A549 (cell line): Measurements from ENCODE around the gene SP1. TPM values are rescaled to one million over a fixed set of nuclear protein-coding genes. Genes with fewer than 3 reads are reported as not detected.

ENCODE experiments used
- ATAC-seq, 2 experiments: fragments of 200-7000 bp in 1 of 2; fragments of >200 bp in 1 of 2; cut with Nextera tagmentation in 1 of 2; cut with Tn5 transposase in 1 of 2; 3 replicates each; pipeline versions ENCODE4 v1.8.0 to v1.9.1; 2018 to 2020; ENCODE audit warnings: mild to moderate bottlenecking in 1 of 2, moderate library complexity in 1 of 2
- CTCF ChIA-PET: fragments of 300-600 bp; sonication (Branson Sonifier 250); formaldehyde crosslinking; extraction: SDS; loops from one replicate; lab custom pipeline; 2021; ENCODE audit warnings: antibody characterized with exemption, inconsistent platforms; lab: Yijun Ruan, JAX
- POLR2A ChIA-PET: fragments of 350-600 bp; formaldehyde crosslinking; extraction: SDS; loops from one replicate; lab custom pipeline; 2021; ENCODE audit warnings: antibody characterized with exemption, inconsistent platforms; lab: Yijun Ruan, JAX
- DNase-seq, 2 experiments: peaks; one replicate each; pipeline versions ENCODE4 v3.0.0 to v3.0.0-alpha.2; 2011 to 2016; ENCODE audit warnings: low read depth in 1 of 2, low spot score in 1 of 2
- FAIRE-seq: peaks from 2 replicates; lab custom pipeline; 2011; peaks lifted over from hg19 to GRCh38; lab: Jason Lieb, UNC
- H3K27ac ChIP-seq, 2 experiments: fragments of >200 bp; sonication (Bioruptor Twin); formaldehyde crosslinking; 3 replicates each; pipeline ENCODE4 v1.5.1; 2016 to 2017
- H3K4me1 ChIP-seq: fragments of >200 bp; sonication (Bioruptor Twin); formaldehyde crosslinking; 3 replicates; pipeline ENCODE4 v1.6.1; 2016
- H3K4me2 ChIP-seq: fragments of >200 bp; sonication (Bioruptor Twin); formaldehyde crosslinking; 3 replicates; pipeline ENCODE4 v1.6.1; 2016
- H3K4me3 ChIP-seq: fragments of >200 bp; sonication (Bioruptor Twin); formaldehyde crosslinking; 3 replicates; pipeline ENCODE4 v1.5.1; 2016
- H3K9me3 ChIP-seq: fragments of >200 bp; sonication (Bioruptor Twin); formaldehyde crosslinking; 3 replicates; pipeline ENCODE4 v1.6.1; 2016
- BCL3 ChIP-seq: fragments of >200 bp; sonication (Bioruptor Twin); formaldehyde crosslinking; IDR thresholded peaks from 3 replicates; pipeline ENCODE4 v1.6.1; 2016
- CBX2 ChIP-seq: fragments of 200-600 bp; sonication (generic); IDR thresholded peaks from 2 replicates; pipeline ENCODE4 v1.6.1; 2016; ENCODE audit warnings: low read depth, mild to moderate bottlenecking, borderline replicate concordance
- CHD2 ChIP-seq: fragments of 150-350 bp; IDR thresholded peaks from 2 replicates; pipeline ENCODE4 v1.6.1; 2014; ENCODE audit warnings: low read length; ENCODE audit not compliant: partially characterized antibody
- E2F6 ChIP-seq: IDR thresholded peaks from 2 replicates; pipeline ENCODE4 v1.6.1; 2012; ENCODE audit warnings: low read depth, borderline replicate concordance
- EHF ChIP-seq: fragments of 250-450 bp; sonication (Bioruptor Pico); IDR thresholded peaks from 2 replicates; pipeline ENCODE4 v1.5.0; 2020; ENCODE audit warnings: mild to moderate bottlenecking
- FOSL2 ChIP-seq, 2 experiments: fragments of 450-650 bp in 1 of 2; fragments of >200 bp in 1 of 2; sonication (Bioruptor Twin) in 1 of 2; formaldehyde crosslinking; IDR thresholded peaks; 2 replicates each; pipeline versions ENCODE4 v1.5.0 to v1.6.1; 2016 to 2020; ENCODE audit warnings: mild to moderate bottlenecking in 1 of 2, moderate library complexity in 1 of 2
- FOXS1 ChIP-seq: fragments of 250-450 bp; sonication (Bioruptor Pico); IDR thresholded peaks from 2 replicates; pipeline ENCODE4 v1.5.0; 2020; ENCODE audit warnings: mild to moderate bottlenecking, moderate library complexity
- GATA3 ChIP-seq: IDR thresholded peaks from 2 replicates; pipeline ENCODE4 v1.6.1; 2012; ENCODE audit warnings: borderline replicate concordance
- HMGXB4 ChIP-seq: fragments of 250-450 bp; sonication (Bioruptor Pico); IDR thresholded peaks from 2 replicates; pipeline ENCODE4 v1.5.0; 2021; ENCODE audit warnings: mild to moderate bottlenecking, moderate library complexity, borderline replicate concordance
- JUN ChIP-seq, 2 experiments: fragments of >200 bp; sonication (Bioruptor Twin); formaldehyde crosslinking; IDR thresholded peaks; 2 replicates in 1 of 2; 3 replicates in 1 of 2; pipeline ENCODE4 v1.6.1; 2016 to 2017
- MAX ChIP-seq: IDR thresholded peaks from 2 replicates; pipeline ENCODE4 v1.6.1; 2012
- MAZ ChIP-seq: fragments of 150-350 bp; IDR thresholded peaks from 2 replicates; pipeline ENCODE4 v1.6.1; 2014; ENCODE audit warnings: antibody characterized with exemption, low read depth, low read length, borderline replicate concordance
- NFE2L2 ChIP-seq: fragments of 150-350 bp; conservative IDR thresholded peaks from 2 replicates; pipeline ENCODE4 v1.6.1; 2014; ENCODE audit warnings: low read length
- PHF8 ChIP-seq: fragments of 200-600 bp; sonication (generic); IDR thresholded peaks from 2 replicates; pipeline ENCODE4 v1.6.1; 2016; ENCODE audit warnings: low read depth, mild to moderate bottlenecking, antibody characterized with exemption, moderate library complexity, borderline replicate concordance
- POLR2A ChIP-seq: IDR thresholded peaks from 2 replicates; pipeline ENCODE4 v1.6.1; 2012; ENCODE audit warnings: mild to moderate bottlenecking, low read length
- RAD21 ChIP-seq, 2 experiments: fragments of >200 bp in 1 of 2; sonication (Bioruptor Twin) in 1 of 2; formaldehyde crosslinking in 1 of 2; IDR thresholded peaks in 1 of 2; conservative IDR thresholded peaks in 1 of 2; 2 replicates in 1 of 2; 3 replicates in 1 of 2; pipeline ENCODE4 v1.6.1; 2012 to 2018; ENCODE audit warnings: inconsistent platforms in 1 of 2
- RFX5 ChIP-seq: fragments of 450-650 bp; IDR thresholded peaks from 2 replicates; pipeline ENCODE4 v1.7.1; 2014; ENCODE audit warnings: antibody characterized with exemption, mild to moderate bottlenecking, moderate library complexity
- RNF2 ChIP-seq: fragments of 200-600 bp; sonication (generic); IDR thresholded peaks from 2 replicates; pipeline ENCODE4 v1.6.1; 2016; ENCODE audit warnings: low read depth, mild to moderate bottlenecking, antibody characterized with exemption, moderate library complexity, borderline replicate concordance
- TFCP2L1 ChIP-seq: fragments of 250-450 bp; sonication (Bioruptor Pico); IDR thresholded peaks from 2 replicates; pipeline ENCODE4 v1.5.0; 2021; ENCODE audit warnings: mild to moderate bottlenecking
- ZFP36 ChIP-seq: fragments of 450-650 bp; IDR thresholded peaks from 2 replicates; pipeline ENCODE4 v1.6.1; 2014; ENCODE audit warnings: borderline replicate concordance; ENCODE audit not compliant: partially characterized antibody
- ZNF302 ChIP-seq: fragments of 250-450 bp; sonication (Bioruptor Pico); IDR thresholded peaks from 2 replicates; pipeline ENCODE4 v1.9.0; 2021; ENCODE audit warnings: inconsistent platforms, mild to moderate bottlenecking, moderate library complexity
- ZSCAN20 ChIP-seq: fragments of 250-450 bp; sonication (Bioruptor Pico); IDR thresholded peaks from 2 replicates; pipeline ENCODE4 v1.8.0; 2022; ENCODE audit warnings: mild to moderate bottlenecking, moderate library complexity
- WGBS: methylation state at CpG from one replicate; pipeline ENCODE4 v1.1.6; 2017; ENCODE audit errors: missing lambda C conversion rate; 5-methylcytosine and 5-hydroxymethylcytosine counted together
- polyA plus RNA-seq, 4 experiments: library from polyadenylated mRNA; depleted of rRNA in 3 of 4; stranded (reverse); fragments of >200 nt; fragmentation: RNase III in 1 of 4; extraction: RNeasy Plus Mini Kit Qiagen cat#74134 plus additional on column Dnase treatment in 1 of 4; gene quantifications; 2 replicates in 3 of 4; 3 replicates in 1 of 4; pipeline ENCODE4 v1.2.3, GENCODE V29; 2011 to 2017
- TF ChIP-seq, protein P1 (sequence below): IDR thresholded peaks from 2 replicates; pipeline ENCODE4 v1.6.1; 2012

Gene SP1
- polyA plus RNA-seq, 2 of the 4 experiments (the other 2 are of a cell fraction): 24.2 to 53.2 TPM

GRCh38 chr12:53378724-53379388 is 1.1 kb upstream of the SP1 start:
- 20% methylated on average over 23 of the region's 23 CpGs for WGBS
- CTCF ChIA-PET: interaction anchor here (0.6 to 12.7 kb wide), 9 partner anchors 12 to 54 kb away, joined by 3 to 199 read pairs (median 4); partner anchors contain the start of gene AMHR2
- ATAC-seq: 0 out of 6 replicates have a peak, but pooled peaks of 1 of the 2 experiments have one; percentile 0

GRCh38 chr12:53379389-53380103 is 430 bp upstream of the SP1 start:
- ATAC-seq (peak; percentile 87 to 92), FAIRE-seq (peak; percentile 78), DNase-seq (peak; percentile 97 to 100)
- peaks cover 32% of the 10 kb centered on the region for H3K4me1 ChIP-seq
- TF ChIP-seq BCL3 (no peak), POLR2A (peak; percentile 82), ZSCAN20 (CRISPR knock-in tag) (no peak), MAZ (no peak), EHF (no peak), E2F6 (peak; percentile 70), MAX (peak; percentile 63), TFCP2L1 (CRISPR knock-in tag) (no peak), RFX5 (peak; percentile 81), RAD21 (conservative IDR thresholded peaks at IDR 0.05 in 1 of 2, IDR thresholded peaks at IDR 0.05 in 1 of 2) (no peak), CHD2 (peak; percentile 62)
- TF ChIP-seq, protein P1, sequence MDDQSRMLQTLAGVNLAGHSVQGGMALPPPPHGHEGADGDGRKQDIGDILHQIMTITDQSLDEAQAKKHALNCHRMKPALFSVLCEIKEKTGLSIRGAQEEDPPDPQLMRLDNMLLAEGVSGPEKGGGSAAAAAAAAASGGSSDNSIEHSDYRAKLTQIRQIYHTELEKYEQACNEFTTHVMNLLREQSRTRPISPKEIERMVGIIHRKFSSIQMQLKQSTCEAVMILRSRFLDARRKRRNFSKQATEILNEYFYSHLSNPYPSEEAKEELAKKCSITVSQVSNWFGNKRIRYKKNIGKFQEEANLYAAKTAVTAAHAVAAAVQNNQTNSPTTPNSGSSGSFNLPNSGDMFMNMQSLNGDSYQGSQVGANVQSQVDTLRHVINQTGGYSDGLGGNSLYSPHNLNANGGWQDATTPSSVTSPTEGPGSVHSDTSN: peak; percentile 100
- peak overlapping the region; percentile 95 to 99 for H3K27ac ChIP-seq
- WGBS: under 1% methylated on average over 29 of the region's 29 CpGs
- POLR2A ChIA-PET: interaction anchor here (0.6 to 2.1 kb wide), 19 partner anchors 11 to 199 kb away, joined by 3 to 22 read pairs (median 5); partner anchors contain the start of genes AAAS, CSAD, PRR13 and TARBP2
- no peaks in the 10 kb centered on the region for H3K9me3 ChIP-seq
- peak overlapping the region; percentile 89 for H3K4me2 ChIP-seq
- H3K4me3 ChIP-seq: peak overlapping the region; percentile 70
- CTCF ChIA-PET: interaction anchor here (0.6 to 12.7 kb wide), 8 partner anchors 16 to 55 kb away, joined by 3 to 199 read pairs (median 6); partner anchors contain the start of gene AMHR2

More at GRCh38 chr12:53378724-53379388, 1.1 kb upstream of the SP1 start:
- Histone ChIP-seq H3K4me1 (peaks cover 31% of the 10 kb centered on the region), H3K4me2 (peak overlapping the region; percentile 89), H3K27ac (peak overlapping the region; percentile 95), H3K4me3 (peak overlapping the region; percentile 48), H3K9me3 (no peaks in the 10 kb centered on the region)
- no peak for FAIRE-seq
- POLR2A ChIA-PET: interaction anchor here (0.8 to 2.1 kb wide), 16 partner anchors 10 to 198 kb away, joined by 3 to 22 read pairs (median 5); partner anchors contain the start of genes AAAS, CSAD, PRR13 and TARBP2
- TF ChIP-seq PHF8: peak; percentile 76; the same call in 1 of the 2 replicates
- no peak for TF ChIP-seq CBX2
- no peak for TF ChIP-seq RAD21 (conservative IDR thresholded peaks at IDR 0.05 in 1 of 2, IDR thresholded peaks at IDR 0.05 in 1 of 2)
- 0 out of 2 replicates have a peak, but pooled peaks have one; percentile 33 for TF ChIP-seq HMGXB4 (CRISPR knock-in tag)
- TF ChIP-seq, protein P1: no peak
- TF ChIP-seq RNF2: no peak
- no peak for TF ChIP-seq FOXS1 (CRISPR knock-in tag)
- 0 out of 2 replicates have a peak, but pooled peaks have one; percentile 54 for TF ChIP-seq ZNF302 (CRISPR knock-in tag)
- TF ChIP-seq FOSL2 (IDR thresholded peaks at IDR 0.05): no peak
- no peak for TF ChIP-seq FOSL2 (CRISPR knock-in tag; IDR thresholded peaks at IDR 0.05)
- TF ChIP-seq ZFP36: no peak
- no peak for TF ChIP-seq GATA3
- peak; percentile 77 to 84; a peak in 3 of 5 replicates for TF ChIP-seq JUN (IDR thresholded peaks at IDR 0.05)
- TF ChIP-seq NFE2L2: no peak
- TF ChIP-seq BCL3: peak; percentile 60; the same call in 1 of the 3 replicates
- TF ChIP-seq, all 56 proteins: peak for 5
- DNase-seq: peak in 1 of 2 experiments; percentile 41
